NCI-H526 treated with DMSO at 0.1 percent for 48 hours (cell line): Measurements from ENCODE around the gene VAV1.

ENCODE experiments used
- DNase-seq: peaks from one replicate; lab custom pipeline; 2025; lab: John Stamatoyannopoulos, UW

Gene VAV1

DNA sequence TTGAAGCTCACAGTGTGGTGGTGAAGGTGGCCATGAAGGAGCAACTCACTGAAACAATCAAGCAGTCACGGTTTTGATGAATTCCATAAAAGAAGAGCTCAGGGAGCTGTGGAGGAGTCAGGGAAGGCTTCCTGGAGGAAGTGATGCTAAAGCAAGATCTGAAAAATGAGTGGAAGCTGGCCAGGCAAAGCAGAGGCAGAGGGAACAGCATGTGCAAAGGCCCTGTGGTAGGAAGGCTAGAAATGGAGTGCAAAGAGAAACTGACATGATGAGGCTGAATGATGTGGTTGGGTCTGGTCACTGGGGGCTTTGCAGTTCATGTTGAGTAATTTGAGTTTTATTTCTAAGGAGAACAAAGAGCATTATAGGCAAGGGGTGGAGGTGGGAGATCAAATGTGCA, 121.8 kb downstream of the VAV1 start:
- no peak for DNase-seq

DNA sequence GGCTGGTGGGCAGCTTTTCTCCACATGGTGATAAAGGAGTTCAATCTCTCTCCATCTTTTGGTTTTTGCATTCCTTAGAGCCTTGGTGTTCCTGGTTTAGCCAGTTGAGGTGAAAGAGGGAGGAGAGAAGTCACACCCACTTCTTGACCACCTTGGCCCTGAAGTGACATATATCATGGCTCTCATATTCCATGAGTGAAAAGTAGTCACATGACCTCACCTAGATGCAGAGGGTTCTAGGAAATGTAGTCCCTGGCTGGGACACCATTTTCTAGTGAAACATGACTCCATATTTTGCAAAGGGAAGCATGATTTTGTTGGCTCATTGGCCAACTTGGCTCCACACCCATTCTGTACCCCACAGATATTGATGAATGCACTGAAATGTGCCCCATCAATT, 130.9 kb downstream of the VAV1 start:
- no peak for DNase-seq

DNA sequence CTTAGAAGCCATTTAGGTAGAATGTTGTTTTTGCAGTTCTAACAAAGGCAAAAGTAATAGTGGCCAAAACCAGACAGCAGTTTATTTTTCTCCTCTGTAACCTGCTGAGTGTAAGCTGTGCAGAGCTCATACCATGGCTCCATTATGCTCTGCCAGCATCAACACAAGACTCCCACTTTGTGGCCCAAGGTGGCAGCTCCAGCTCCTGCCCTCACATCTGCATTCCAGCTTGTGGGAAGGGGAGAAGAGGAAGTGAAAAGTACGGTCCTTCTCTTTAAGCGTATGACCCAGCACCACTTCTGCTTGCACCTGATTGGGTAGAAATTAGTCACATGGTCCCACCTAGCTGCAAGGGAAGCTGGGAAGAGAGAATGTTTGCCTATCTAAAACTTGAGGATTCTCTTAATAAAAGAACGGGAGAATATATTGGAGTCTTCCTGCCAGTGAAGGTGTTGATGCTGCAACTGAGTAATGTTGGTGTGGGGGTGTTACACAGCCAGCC, 134.1 kb downstream of the VAV1 start:
- no peak for DNase-seq
